ENCODE data around the gene HS6ST2.

Gene HS6ST2

DNA sequence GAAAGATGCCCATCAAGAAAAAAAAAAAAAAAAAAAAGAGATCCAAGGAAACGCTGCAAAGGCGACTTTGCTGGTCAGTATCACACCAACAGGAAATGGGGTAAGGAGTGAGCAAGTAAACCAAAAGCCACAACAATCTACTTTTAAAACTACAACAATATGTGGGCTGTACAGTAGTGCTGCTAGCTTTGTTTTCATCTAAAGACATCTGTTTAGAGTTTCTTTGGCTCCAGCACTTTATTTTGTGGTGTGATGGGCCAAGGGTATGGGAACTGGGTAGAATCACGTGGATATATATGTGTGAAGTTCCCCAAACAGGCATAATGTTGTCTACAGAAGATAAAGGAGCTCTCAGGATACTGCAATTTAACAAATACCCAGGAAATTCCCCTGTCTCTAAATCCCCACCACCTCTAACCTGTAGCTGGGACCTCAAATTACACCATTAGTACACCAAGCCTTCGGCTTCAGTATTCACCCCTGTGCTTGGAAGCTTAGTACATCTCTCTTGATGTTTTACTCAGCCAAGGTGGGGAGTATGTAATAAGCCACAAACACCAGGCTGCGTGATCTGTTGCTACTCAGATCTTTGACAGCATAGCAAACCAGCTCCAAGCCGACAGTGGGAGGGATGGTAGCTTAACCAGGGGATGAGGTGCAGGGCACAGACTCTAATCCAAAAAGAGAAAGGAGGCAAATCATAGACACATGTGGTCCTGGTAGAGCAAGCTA lies 207.9 kb downstream of the HS6ST2 start:
- Histone ChIP-seq H3K27ac (no peak overlapping the region), H3K4me3 (no peak overlapping the region)

DNA sequence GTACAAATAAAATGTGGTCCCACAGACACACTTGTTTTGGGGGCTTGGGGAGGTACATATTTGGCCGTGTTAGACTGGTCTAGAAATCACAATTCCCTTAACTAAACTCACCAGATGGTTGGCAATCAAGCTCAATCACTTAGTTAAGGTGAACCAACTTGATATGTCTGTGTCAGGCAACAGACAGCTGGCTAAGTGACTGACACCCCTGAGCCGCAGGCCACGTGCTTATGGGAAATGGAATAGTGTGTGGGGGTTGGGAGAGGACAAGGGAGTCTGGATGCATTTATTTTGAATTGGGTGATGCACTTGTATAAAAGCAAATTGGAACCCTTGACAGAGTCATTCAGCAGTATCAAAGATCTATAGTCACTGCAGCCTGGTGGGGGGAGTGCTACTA lies 209.0 kb downstream of the HS6ST2 start:
- H3K4me3 ChIP-seq, result no peak overlapping the region
- H3K27ac ChIP-seq, result no peak overlapping the region

GRCh38 chrX:132748909-132749308 lies 209.5 kb downstream of the HS6ST2 start:
- Histone ChIP-seq H3K4me3 (no peak overlapping the region), H3K27ac (no peak overlapping the region)

DNA sequence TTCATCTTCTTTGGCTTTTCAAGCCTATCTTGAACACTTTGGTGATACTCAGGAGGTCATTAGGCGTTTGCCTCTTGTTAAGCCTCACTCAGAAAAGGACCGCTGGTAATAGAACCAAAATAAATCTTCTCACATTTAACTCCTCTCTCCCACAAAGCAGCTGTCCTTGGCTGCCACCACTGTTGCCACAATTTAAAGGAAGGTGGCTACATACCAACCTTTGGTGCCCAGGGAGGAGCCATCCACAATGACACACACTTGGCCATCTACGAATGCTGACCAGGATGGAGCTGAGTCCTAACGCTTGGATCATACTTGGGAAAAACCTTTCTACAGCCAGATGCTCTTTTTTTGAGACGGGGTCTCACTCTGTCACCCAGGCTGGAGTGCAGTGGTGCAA lies 210.2 kb downstream of the HS6ST2 start:
- no peak overlapping the region for H3K27ac ChIP-seq
- no peak overlapping the region for H3K4me3 ChIP-seq

GRCh38 chrX:132745593-132745992 lies 212.8 kb downstream of the HS6ST2 start:
- no peak overlapping the region for H3K27ac ChIP-seq

GRCh38 chrX:132744470-132744869 lies 214.0 kb downstream of the HS6ST2 start:
- Histone ChIP-seq H3K27ac (no peak overlapping the region), H3K4me3 (no peak overlapping the region)

More at GRCh38 chrX:132745593-132745992, 212.8 kb downstream of the HS6ST2 start:
- no peak overlapping the region for H3K4me3 ChIP-seq

GRCh38 chrX:132743086-132743485 lies 215.3 kb downstream of the HS6ST2 start:
- no peak overlapping the region for H3K27ac ChIP-seq
- H3K4me3 ChIP-seq, result no peak overlapping the region

- no peak overlapping the region for H3K4me3 ChIP-seq
- no peak overlapping the region for H3K27ac ChIP-seq
These were observed 216.2 kb downstream of the HS6ST2 start for GRCh38 chrX:132742246-132742645.

- Histone ChIP-seq H3K4me3 (no peak overlapping the region), H3K27ac (no peak overlapping the region)
These were observed 216.7 kb downstream of the HS6ST2 start for GRCh38 chrX:132741689-132742088.

DNA sequence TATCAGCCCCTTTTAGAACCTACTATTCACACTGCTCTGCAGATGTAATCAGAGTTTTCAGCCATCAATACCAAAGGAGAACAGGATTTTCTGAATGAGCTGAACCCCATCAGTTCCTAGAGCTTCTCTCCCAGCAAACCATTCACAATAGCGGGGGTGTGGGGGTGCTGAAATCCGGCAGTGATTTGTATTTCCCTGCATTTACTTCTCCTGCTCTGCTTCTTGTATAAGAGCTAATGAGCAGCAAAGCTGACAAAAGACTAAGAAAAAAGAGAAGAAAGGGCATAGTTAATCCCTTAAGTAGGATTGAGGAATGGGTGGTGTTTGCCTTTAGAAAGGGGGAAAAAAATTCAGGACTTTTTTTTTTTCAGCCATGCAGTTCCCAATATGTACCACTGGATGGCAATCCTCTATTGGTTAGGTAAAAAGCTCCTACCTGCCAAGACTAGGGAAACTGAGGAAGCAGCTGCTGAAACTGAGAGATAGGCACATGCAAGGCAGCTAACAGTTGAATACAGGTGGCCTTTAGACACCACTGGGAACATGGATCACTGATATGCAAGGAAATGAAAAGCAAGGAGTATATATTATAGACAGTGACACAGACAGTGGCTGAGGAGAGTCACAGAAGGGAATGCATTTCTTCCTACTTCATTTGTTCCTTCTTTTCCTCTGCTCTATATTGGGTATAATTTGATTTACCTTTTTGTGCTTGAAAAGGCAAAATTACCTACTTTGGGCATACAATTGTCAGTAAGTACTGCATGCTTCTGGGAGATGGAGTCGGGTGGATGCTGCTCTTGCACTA lies 217.9 kb downstream of the HS6ST2 start:
- H3K27ac ChIP-seq, result no peak overlapping the region

GRCh38 chrX:132738951-132739350 lies 219.5 kb downstream of the HS6ST2 start:
- Histone ChIP-seq H3K4me3 (no peak overlapping the region), H3K27ac (no peak overlapping the region)

More for the DNA sequence above, 217.9 kb downstream of the HS6ST2 start:
- no peak overlapping the region for H3K4me3 ChIP-seq

GRCh38 chrX:132737743-132738142 lies 220.7 kb downstream of the HS6ST2 start:
- Histone ChIP-seq H3K27ac (no peak overlapping the region), H3K4me3 (no peak overlapping the region)

DNA sequence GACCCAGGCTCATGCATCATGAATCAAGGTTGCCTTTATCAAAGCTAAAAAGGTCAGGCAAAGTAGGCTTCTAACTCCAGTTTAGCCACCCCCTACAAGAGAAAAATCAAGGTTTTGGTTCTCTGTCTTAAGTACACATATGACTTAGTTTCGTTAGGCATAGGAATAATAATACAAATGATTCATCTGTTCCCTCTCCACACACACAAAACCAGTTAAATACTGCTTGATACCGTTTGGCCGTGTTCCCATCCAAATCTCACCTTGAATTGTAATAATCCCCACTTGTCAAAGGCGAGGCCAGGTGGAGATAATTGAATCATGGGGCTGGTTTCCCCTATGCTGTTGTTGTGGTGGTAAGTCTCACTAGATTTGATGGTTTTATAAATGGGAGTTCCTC lies 226.2 kb downstream of the HS6ST2 start:
- H3K4me3 ChIP-seq, result no peak overlapping the region
- no peak overlapping the region for H3K27ac ChIP-seq

GRCh38 chrX:132730726-132731125 lies 227.7 kb downstream of the HS6ST2 start:
- Histone ChIP-seq H3K4me3 (no peak overlapping the region), H3K27ac (no peak overlapping the region)

DNA sequence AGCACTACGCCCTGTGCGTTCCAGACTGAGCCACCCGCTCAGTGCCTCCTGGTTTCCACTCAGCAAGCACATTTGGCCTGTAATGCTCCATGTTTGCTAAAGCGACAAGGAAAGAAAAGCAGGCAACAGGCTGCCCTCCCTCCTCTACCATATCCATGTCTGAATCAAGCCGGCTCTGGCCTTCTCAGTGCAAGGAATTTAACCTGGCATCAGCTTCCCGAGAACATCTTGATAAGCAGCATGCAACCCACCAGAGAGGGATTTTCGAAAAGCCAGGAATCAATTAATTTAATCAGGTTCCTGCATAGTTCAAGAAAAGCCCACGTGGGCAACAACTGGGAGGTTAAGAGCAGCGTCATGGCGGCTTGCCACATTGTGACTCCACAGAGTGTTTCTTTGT lies 228.2 kb downstream of the HS6ST2 start:
- no peak overlapping the region for H3K27ac ChIP-seq
- no peak overlapping the region for H3K4me3 ChIP-seq

DNA sequence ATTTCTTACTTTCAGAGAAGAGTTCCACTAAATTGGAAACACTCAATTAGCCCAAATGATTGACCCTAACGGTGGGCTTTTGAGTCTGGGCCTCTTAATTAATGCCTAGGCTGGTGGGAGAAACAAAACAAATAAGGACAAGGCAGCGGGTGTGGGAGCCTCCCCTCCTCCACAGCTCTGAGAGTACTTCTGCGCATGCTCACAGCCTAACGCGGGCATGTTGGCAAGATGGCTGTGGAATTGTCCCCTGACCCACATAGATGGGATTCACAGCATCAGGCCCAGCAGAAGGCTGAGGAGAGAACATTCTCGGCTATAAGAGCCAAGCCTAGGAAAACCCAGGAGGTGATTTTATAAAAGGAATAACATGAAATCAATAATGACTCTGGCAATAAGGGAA lies 230.1 kb downstream of the HS6ST2 start:
- H3K27ac ChIP-seq, result no peak overlapping the region
- H3K4me3 ChIP-seq, result no peak overlapping the region

DNA sequence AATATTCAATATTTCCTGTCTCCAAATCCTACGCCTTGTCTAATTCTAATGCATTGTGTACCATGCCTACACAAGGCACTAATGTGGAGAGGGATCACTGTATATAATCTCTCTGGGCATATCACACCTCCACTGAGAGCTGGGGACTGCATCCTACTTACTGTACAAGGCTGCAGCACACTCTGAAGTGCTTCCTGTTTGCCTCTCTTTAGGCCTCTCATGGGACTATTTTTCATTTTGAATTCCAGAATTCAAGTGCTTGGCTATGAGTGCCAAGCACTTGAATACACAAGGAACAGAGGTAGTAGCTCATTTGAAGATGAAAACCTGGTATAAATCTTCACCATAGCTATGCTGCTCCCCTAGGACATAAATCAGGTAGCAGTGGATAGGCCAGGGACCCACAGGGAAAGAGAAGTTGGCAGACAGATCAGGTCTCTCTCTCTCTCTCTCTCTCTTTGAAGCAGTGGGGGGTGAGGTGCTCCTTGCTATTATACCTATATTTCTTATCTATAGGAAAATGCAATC lies 239.9 kb downstream of the HS6ST2 start:
- Histone ChIP-seq H3K27ac (no peak overlapping the region), H3K4me3 (no peak overlapping the region)

- Histone ChIP-seq H3K27ac (no peak overlapping the region), H3K4me3 (no peak overlapping the region)
These were observed 242.4 kb downstream of the HS6ST2 start for GRCh38 chrX:132716006-132716405.

DNA sequence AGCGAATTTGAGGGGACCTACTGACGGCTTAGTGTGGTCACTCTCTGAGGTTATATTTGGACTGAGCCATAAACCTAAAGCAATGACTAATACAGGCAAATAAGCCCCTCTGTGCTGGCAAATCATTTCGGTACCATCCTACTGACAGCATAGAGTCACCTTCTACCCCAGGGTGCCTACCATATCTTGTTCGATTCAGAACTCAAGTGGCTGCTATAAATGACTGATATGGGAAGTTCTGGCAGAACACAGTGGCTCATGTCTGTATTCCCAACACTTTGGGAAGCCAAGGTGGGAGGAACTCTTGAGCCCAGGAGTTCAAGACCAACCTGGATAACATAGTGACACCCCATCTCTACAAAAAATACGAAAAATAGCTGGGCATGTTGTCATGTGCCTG lies 243.5 kb downstream of the HS6ST2 start:
- Histone ChIP-seq H3K27ac (no peak overlapping the region), H3K4me3 (no peak overlapping the region)

DNA sequence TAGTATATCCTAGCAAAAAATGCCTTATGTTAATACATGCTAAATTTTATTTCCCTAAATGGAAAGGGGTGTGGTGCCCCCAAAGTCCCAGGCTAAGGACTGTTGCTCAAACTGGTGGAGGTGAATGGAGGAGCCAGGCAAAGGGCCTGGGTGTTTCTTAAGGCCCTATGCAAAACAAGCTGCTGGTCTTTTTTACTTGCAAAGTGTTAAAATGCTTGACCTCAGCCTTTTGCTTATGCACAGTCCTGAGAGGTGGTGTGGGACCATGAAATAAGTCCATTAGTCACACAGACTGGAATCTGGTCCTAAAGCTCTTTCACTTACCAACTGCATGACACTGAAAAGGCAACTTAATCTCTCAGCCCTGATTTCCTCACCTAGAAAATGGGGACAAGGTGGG lies 246.1 kb downstream of the HS6ST2 start:
- no peak overlapping the region for H3K4me3 ChIP-seq

GRCh38 chrX:132710656-132711155 lies 247.7 kb downstream of the HS6ST2 start:
- H3K4me3 ChIP-seq, result no peak overlapping the region
- H3K27ac ChIP-seq, result no peak overlapping the region

More for the DNA sequence above, 246.1 kb downstream of the HS6ST2 start:
- no peak overlapping the region for H3K27ac ChIP-seq

All from skin epidermis (tissue), 12 donors.